Measurements from ENCODE around the gene SUPT4H1. TPM values are rescaled to one million over a fixed set of nuclear protein-coding genes. Genes with fewer than 3 reads are reported as not detected.

SUPT4H1 gene
- total RNA-seq, 1 experiment from 2014 or later: 109 TPM

GRCh38 chr17:58312021-58312630 is 39.9 kb downstream of the SUPT4H1 start:
- H3K4me2 ChIP-seq (ENCODE audit: insufficient read depth, insufficient read length, low read length): no peak overlapping the region
- H3K9ac ChIP-seq (ENCODE audit: extremely low read depth, insufficient read length, low read length): no peak overlapping the region
- no peak overlapping the region for H3T11ph ChIP-seq (ENCODE audit: low read length)
- Mint-ChIP-seq H3K27me3 (ENCODE audit: low read depth) (0 out of 2 replicates have a peak, but pooled peaks cover 2% of the 10 kb centered on the region), H3K36me3 (ENCODE audit: insufficient read depth in 1 of 3, low read depth in 3 of 3) (no peaks in the 10 kb centered on the region), H3K4me1 (peaks cover 0 to 17% of the 10 kb centered on the region in 2 experiments; a peak in 2 of 4 replicates), H3K27ac (peak overlapping the region in 1 of 3 experiments; percentile 38; a peak in 1 of 7 replicates), H3K9me3 (no peaks in the 10 kb centered on the region), H3K4me3 (peak overlapping the region in 1 of 2 experiments; percentile 13; a peak in 1 of 5 replicates)
- no peak overlapping the region for H2BK120ac ChIP-seq (ENCODE audit: low read depth, low read length, poor library complexity, severe bottlenecking)
- no peak overlapping the region for H2BK5ac ChIP-seq (ENCODE audit: insufficient read length, low read length)
- no peak overlapping the region for H2AK5ac ChIP-seq (ENCODE audit: insufficient read length, low read length)
- no peaks in the 10 kb centered on the region for H3K23me2 ChIP-seq (ENCODE audit: insufficient read length, low read depth, low read length, poor library complexity, severe bottlenecking)
- H3K9me3 ChIP-seq (ENCODE audit: control insufficient read depth, low read depth, low read length): no peaks in the 10 kb centered on the region
- H3K56ac ChIP-seq (ENCODE audit: insufficient read length, low read depth, low read length): no peak overlapping the region
- TF ChIP-seq CTCF (conservative IDR thresholded peaks at IDR 0.05): no peak
- no peak overlapping the region for H3K4ac ChIP-seq (ENCODE audit: low read depth, low read length)
- no peak overlapping the region for H4K5ac ChIP-seq (ENCODE audit: insufficient read length, low read depth, low read length)
- H2BK15ac ChIP-seq (ENCODE audit: low read depth, low read length): no peak overlapping the region
- no peak overlapping the region for H4K8ac ChIP-seq (replicated peaks; ENCODE audit: insufficient read length, low read depth, low read length)
- no peak overlapping the region for H3K27ac ChIP-seq (ENCODE audit: insufficient read length, low read depth, low read length)
- no peak overlapping the region for H4K91ac ChIP-seq (ENCODE audit: insufficient read length, low read depth, low read length)
- DNase-seq: no peak
- no peak overlapping the region for H3K23ac ChIP-seq (ENCODE audit: insufficient read length, low read depth, low read length)
- H2AFZ ChIP-seq (ENCODE audit: low read length): no peak overlapping the region
- H4K20me1 ChIP-seq (ENCODE audit: control insufficient read depth, insufficient read depth, insufficient read length): no peaks in the 10 kb centered on the region
- H3K79me2 ChIP-seq (ENCODE audit: insufficient read depth, low read length): no peaks in the 10 kb centered on the region
- H2BK20ac ChIP-seq (ENCODE audit: low read depth, low read length, poor library complexity, severe bottlenecking): no peak overlapping the region
- H3K4me1 ChIP-seq (ENCODE audit: insufficient read depth, low read length): no peaks in the 10 kb centered on the region
- no CpG with 5 or more reads among the region's 23 CpGs for WGBS (ENCODE audit: extremely low coverage, insufficient read length, low lambda C conversion rate)
- no peak overlapping the region for H3K18ac ChIP-seq (ENCODE audit: insufficient read length, low read depth, low read length)
- H3K79me1 ChIP-seq (ENCODE audit: insufficient read depth, low read depth, low read length, poor library complexity, severe bottlenecking): no peaks in the 10 kb centered on the region
- no peak overlapping the region for H2BK12ac ChIP-seq (ENCODE audit: insufficient read length, low read depth, low read length)
- H3K14ac ChIP-seq (ENCODE audit: insufficient read depth, low read length): no peak overlapping the region; the same call in 1 of the 2 replicates
- no peaks in the 10 kb centered on the region for H3K27me3 ChIP-seq (ENCODE audit: insufficient read depth, low read length)

All from H9 (cell line).